WTC11 (cell line): ENCODE measurements around the gene DOK7. TPM values are rescaled to one million over a fixed set of nuclear protein-coding genes. Genes with fewer than 3 reads are reported as not detected.

Experiments
- ATAC-seq: fragments of 200-7000 bp; cut with Tn5 transposase; 2 replicates; pipeline ENCODE4 v1.10.0; 2021; ENCODE audit warnings: mild to moderate bottlenecking, moderate library complexity
- CTCF ChIA-PET: fragments of 300-600 bp; sonication (Branson Sonifier 250); formaldehyde crosslinking; loops from one replicate; lab custom pipeline; 2021; ENCODE audit warnings: antibody characterized with exemption; lab: Charles Lee
- POLR2A ChIA-PET: fragments of 350-600 bp; sonication (Branson Sonifier 250); formaldehyde crosslinking; loops from one replicate; lab custom pipeline; 2021; ENCODE audit warnings: antibody characterized with exemption; lab: Charles Lee
- DNase-seq: peaks from one replicate; pipeline ENCODE4 v3.0.0; 2021; ENCODE audit warnings: low spot score
- H3K27ac Mint-ChIP-seq: 2 replicates; pipeline ENCODE4 v1.8.0; 2021; ENCODE audit warnings: mixed read lengths
- H3K27me3 Mint-ChIP-seq: 2 replicates; pipeline ENCODE4 v1.8.0; 2021; ENCODE audit warnings: low read depth, mild to moderate bottlenecking, moderate library complexity, mixed read lengths
- H3K36me3 Mint-ChIP-seq: 2 replicates; pipeline ENCODE4 v1.8.0; 2021; ENCODE audit warnings: mixed read lengths
- H3K4me1 Mint-ChIP-seq: 2 replicates; pipeline ENCODE4 v1.8.0; 2022; ENCODE audit warnings: mixed read lengths
- H3K4me3 Mint-ChIP-seq: 2 replicates; pipeline ENCODE4 v1.8.0; 2021; ENCODE audit warnings: mild to moderate bottlenecking, moderate library complexity, mixed read lengths
- H3K9me3 Mint-ChIP-seq: 2 replicates; pipeline ENCODE4 v1.8.0; 2021; ENCODE audit warnings: mixed read lengths
- CBFB ChIP-seq: sonication (generic); formaldehyde crosslinking; IDR thresholded peaks from 2 replicates; pipeline ENCODE4 v1.8.1; 2022; ENCODE audit warnings: mild to moderate bottlenecking, low read depth, missing genetic modification reagents
- CREM ChIP-seq: sonication (generic); formaldehyde crosslinking; IDR thresholded peaks from 2 replicates; pipeline ENCODE4 v1.8.1; 2022; ENCODE audit warnings: mild to moderate bottlenecking, missing genetic modification reagents, moderate library complexity
- E2F4 ChIP-seq: sonication (generic); formaldehyde crosslinking; IDR thresholded peaks from 2 replicates; pipeline ENCODE4 v1.8.1; 2022; ENCODE audit warnings: low read depth, mild to moderate bottlenecking, moderate library complexity, missing genetic modification reagents, borderline replicate concordance
- ERG ChIP-seq: fragments of 250-450 bp; sonication (Bioruptor Pico); IDR thresholded peaks from 2 replicates; pipeline ENCODE4 v1.8.0; 2021; ENCODE audit warnings: mild to moderate bottlenecking
- ESRRA ChIP-seq: sonication (generic); formaldehyde crosslinking; IDR thresholded peaks from 2 replicates; pipeline ENCODE4 v1.8.1; 2022; ENCODE audit warnings: mild to moderate bottlenecking, missing genetic modification reagents, borderline replicate concordance
- ETV6 ChIP-seq: sonication (generic); formaldehyde crosslinking; IDR thresholded peaks from 2 replicates; pipeline ENCODE4 v1.8.1; 2022; ENCODE audit warnings: mild to moderate bottlenecking, missing genetic modification reagents
- FOXP1 ChIP-seq: sonication (generic); formaldehyde crosslinking; IDR thresholded peaks from 2 replicates; pipeline ENCODE4 v1.8.0; 2022; ENCODE audit warnings: missing genetic modification reagents, mild to moderate bottlenecking, moderate library complexity, borderline replicate concordance
- GABPB1 ChIP-seq: sonication (generic); formaldehyde crosslinking; IDR thresholded peaks from 2 replicates; pipeline ENCODE4 v1.8.1; 2023; ENCODE audit warnings: mild to moderate bottlenecking, missing genetic modification reagents
- GRHL2 ChIP-seq: fragments of 250-450 bp; sonication (Bioruptor Pico); IDR thresholded peaks from 2 replicates; pipeline ENCODE4 v1.8.0; 2022; ENCODE audit warnings: mild to moderate bottlenecking, moderate library complexity; ENCODE audit not compliant: insufficient replicate concordance, severe bottlenecking
- JUN ChIP-seq: sonication (generic); formaldehyde crosslinking; IDR thresholded peaks from 2 replicates; pipeline ENCODE4 v1.8.0; 2023; ENCODE audit warnings: mild to moderate bottlenecking, missing genetic modification reagents
- MYBL2 ChIP-seq: sonication (generic); formaldehyde crosslinking; IDR thresholded peaks from 2 replicates; pipeline ENCODE4 v1.8.1; 2023; ENCODE audit warnings: mild to moderate bottlenecking, moderate library complexity, missing genetic modification reagents
- NR1H2 ChIP-seq: sonication (generic); formaldehyde crosslinking; IDR thresholded peaks from 2 replicates; pipeline ENCODE4 v1.9.0; 2021; ENCODE audit warnings: mild to moderate bottlenecking, moderate library complexity, missing genetic modification reagents
- OVOL2 ChIP-seq: fragments of 250-450 bp; sonication (Bioruptor Pico); IDR thresholded peaks from 2 replicates; pipeline ENCODE4 v1.9.0; 2021; ENCODE audit warnings: mild to moderate bottlenecking, borderline replicate concordance
- PRRX2 ChIP-seq: fragments of 250-450 bp; sonication (Bioruptor Pico); IDR thresholded peaks from 2 replicates; pipeline ENCODE4 v1.8.0; 2021; ENCODE audit warnings: mild to moderate bottlenecking
- TEAD1 ChIP-seq: sonication (generic); formaldehyde crosslinking; IDR thresholded peaks from 2 replicates; pipeline ENCODE4 v1.8.0; 2022; ENCODE audit warnings: mild to moderate bottlenecking, missing genetic modification reagents
- ZNF317 ChIP-seq: sonication (generic); formaldehyde crosslinking; IDR thresholded peaks from 2 replicates; pipeline ENCODE4 v1.8.1; 2023; ENCODE audit warnings: low read depth, mild to moderate bottlenecking, moderate library complexity, missing genetic modification reagents, borderline replicate concordance
- ZNF396 ChIP-seq: fragments of 250-450 bp; sonication (Bioruptor Pico); IDR thresholded peaks from 2 replicates; pipeline ENCODE4 v1.8.0; 2021; ENCODE audit warnings: mild to moderate bottlenecking, moderate library complexity, borderline replicate concordance
- ZNF416 ChIP-seq: fragments of 250-450 bp; sonication (Bioruptor Pico); IDR thresholded peaks from 2 replicates; pipeline ENCODE4 v1.9.0; 2021; ENCODE audit warnings: mild to moderate bottlenecking, inconsistent platforms
- ZNF532 ChIP-seq: fragments of 250-450 bp; sonication (Bioruptor Pico); IDR thresholded peaks from 2 replicates; pipeline ENCODE4 v1.9.0; 2021; ENCODE audit warnings: mild to moderate bottlenecking, borderline replicate concordance
- ZNF671 ChIP-seq: fragments of 250-450 bp; sonication (Bioruptor Pico); IDR thresholded peaks from 2 replicates; pipeline ENCODE4 v1.8.0; 2021; ENCODE audit warnings: mild to moderate bottlenecking
- total RNA-seq: library from RNA; stranded (reverse); gene quantifications from 3 replicates; pipeline ENCODE4 v1.2.3, GENCODE V29; 2021
- TF ChIP-seq, protein P1 (sequence below): sonication (generic); formaldehyde crosslinking; IDR thresholded peaks from 2 replicates; pipeline ENCODE4 v1.8.0; 2023; ENCODE audit warnings: mild to moderate bottlenecking, missing genetic modification reagents
- TF ChIP-seq, protein P2 (sequence below): fragments of 250-450 bp; sonication (Bioruptor Pico); IDR thresholded peaks from 2 replicates; pipeline ENCODE4 v1.9.0; 2021; ENCODE audit warnings: mild to moderate bottlenecking
- TF ChIP-seq, protein P3 (sequence below): sonication (generic); formaldehyde crosslinking; IDR thresholded peaks from 2 replicates; pipeline ENCODE4 v1.8.0; 2022; ENCODE audit warnings: mild to moderate bottlenecking, missing genetic modification reagents
- TF ChIP-seq, protein P4 (sequence below): fragments of 200-600 bp; IDR thresholded peaks from 2 replicates; pipeline ENCODE4 v1.8.0; 2022; ENCODE audit warnings: antibody characterized with exemption

DOK7 gene
- total RNA-seq, 1 experiment from 2014 or later, result 0.22 TPM

DNA sequence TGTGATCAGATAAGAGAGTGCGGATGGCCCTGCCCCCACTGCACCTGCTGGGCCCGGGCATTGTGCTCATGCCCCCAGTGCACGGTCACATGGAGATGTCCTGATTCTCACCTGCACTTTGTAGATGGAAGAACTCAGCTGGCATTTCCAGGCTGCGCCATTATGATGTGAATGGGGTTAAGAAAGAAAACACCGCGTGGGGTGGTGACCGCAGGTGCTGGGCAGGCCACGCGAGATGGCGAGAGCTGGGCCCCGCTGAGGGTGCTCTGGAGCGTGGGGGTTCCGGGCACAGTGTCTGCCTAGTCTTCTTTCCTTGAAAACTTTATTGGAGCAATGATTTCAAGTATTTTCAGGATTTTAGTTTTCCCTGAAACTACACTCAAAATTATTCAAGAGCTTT is 39.2 kb upstream of the DOK7 start (continued):
- TF ChIP-seq, protein P1, sequence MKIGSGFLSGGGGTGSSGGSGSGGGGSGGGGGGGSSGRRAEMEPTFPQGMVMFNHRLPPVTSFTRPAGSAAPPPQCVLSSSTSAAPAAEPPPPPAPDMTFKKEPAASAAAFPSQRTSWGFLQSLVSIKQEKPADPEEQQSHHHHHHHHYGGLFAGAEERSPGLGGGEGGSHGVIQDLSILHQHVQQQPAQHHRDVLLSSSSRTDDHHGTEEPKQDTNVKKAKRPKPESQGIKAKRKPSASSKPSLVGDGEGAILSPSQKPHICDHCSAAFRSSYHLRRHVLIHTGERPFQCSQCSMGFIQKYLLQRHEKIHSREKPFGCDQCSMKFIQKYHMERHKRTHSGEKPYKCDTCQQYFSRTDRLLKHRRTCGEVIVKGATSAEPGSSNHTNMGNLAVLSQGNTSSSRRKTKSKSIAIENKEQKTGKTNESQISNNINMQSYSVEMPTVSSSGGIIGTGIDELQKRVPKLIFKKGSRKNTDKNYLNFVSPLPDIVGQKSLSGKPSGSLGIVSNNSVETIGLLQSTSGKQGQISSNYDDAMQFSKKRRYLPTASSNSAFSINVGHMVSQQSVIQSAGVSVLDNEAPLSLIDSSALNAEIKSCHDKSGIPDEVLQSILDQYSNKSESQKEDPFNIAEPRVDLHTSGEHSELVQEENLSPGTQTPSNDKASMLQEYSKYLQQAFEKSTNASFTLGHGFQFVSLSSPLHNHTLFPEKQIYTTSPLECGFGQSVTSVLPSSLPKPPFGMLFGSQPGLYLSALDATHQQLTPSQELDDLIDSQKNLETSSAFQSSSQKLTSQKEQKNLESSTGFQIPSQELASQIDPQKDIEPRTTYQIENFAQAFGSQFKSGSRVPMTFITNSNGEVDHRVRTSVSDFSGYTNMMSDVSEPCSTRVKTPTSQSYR (CRISPR knock-in tag), result no peak
- TF ChIP-seq E2F4 (CRISPR knock-in tag) (no peak), ZNF416 (CRISPR knock-in tag) (no peak), GRHL2 (CRISPR knock-in tag) (no peak), ZNF671 (CRISPR knock-in tag) (no peak), ZNF532 (CRISPR knock-in tag) (no peak), ERG (CRISPR knock-in tag) (no peak), MYBL2 (no peak), ESRRA (CRISPR knock-in tag) (no peak), ZNF396 (CRISPR knock-in tag) (no peak), GABPB1 (CRISPR knock-in tag) (no peak), TEAD1 (CRISPR knock-in tag) (no peak)
- TF ChIP-seq, protein P2, sequence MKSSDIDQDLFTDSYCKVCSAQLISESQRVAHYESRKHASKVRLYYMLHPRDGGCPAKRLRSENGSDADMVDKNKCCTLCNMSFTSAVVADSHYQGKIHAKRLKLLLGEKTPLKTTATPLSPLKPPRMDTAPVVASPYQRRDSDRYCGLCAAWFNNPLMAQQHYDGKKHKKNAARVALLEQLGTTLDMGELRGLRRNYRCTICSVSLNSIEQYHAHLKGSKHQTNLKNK (CRISPR knock-in tag), result no peak
- TF ChIP-seq, all 79 proteins: peak for 0

GRCh38 chr4:3424522-3425095 is 38.5 kb upstream of the DOK7 start:
- H3K4me3 Mint-ChIP-seq, result no peak overlapping the region
- POLR2A ChIA-PET, result no interaction called here
- CTCF ChIA-PET, result interaction anchor here (1.0 to 1.8 kb wide), 3 partner anchors 10 to 106 kb away, joined by 3 to 7 read pairs (median 6); no protein-coding TSS in a partner anchor
- DNase-seq, result no peak
- H3K9me3 Mint-ChIP-seq, result no peaks in the 10 kb centered on the region
- no peak overlapping the region for H3K27ac Mint-ChIP-seq
- ATAC-seq, result no peak
- H3K36me3 Mint-ChIP-seq, result no peaks in the 10 kb centered on the region
- H3K4me1 Mint-ChIP-seq, result no peaks in the 10 kb centered on the region
- H3K27me3 Mint-ChIP-seq, result no peaks in the 10 kb centered on the region
- TF ChIP-seq, protein P3, sequence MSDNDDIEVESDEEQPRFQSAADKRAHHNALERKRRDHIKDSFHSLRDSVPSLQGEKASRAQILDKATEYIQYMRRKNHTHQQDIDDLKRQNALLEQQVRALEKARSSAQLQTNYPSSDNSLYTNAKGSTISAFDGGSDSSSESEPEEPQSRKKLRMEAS (CRISPR knock-in tag), result no peak
- TF ChIP-seq CBFB (CRISPR knock-in tag) (no peak), JUN (CRISPR knock-in tag) (no peak), PRRX2 (CRISPR knock-in tag) (no peak), ZNF671 (CRISPR knock-in tag) (no peak), NR1H2 (no peak), CREM (no peak), OVOL2 (CRISPR knock-in tag) (no peak), FOXP1 (CRISPR knock-in tag) (no peak), ZNF317 (CRISPR knock-in tag) (no peak), ETV6 (CRISPR knock-in tag) (no peak)
- TF ChIP-seq, protein P4, sequence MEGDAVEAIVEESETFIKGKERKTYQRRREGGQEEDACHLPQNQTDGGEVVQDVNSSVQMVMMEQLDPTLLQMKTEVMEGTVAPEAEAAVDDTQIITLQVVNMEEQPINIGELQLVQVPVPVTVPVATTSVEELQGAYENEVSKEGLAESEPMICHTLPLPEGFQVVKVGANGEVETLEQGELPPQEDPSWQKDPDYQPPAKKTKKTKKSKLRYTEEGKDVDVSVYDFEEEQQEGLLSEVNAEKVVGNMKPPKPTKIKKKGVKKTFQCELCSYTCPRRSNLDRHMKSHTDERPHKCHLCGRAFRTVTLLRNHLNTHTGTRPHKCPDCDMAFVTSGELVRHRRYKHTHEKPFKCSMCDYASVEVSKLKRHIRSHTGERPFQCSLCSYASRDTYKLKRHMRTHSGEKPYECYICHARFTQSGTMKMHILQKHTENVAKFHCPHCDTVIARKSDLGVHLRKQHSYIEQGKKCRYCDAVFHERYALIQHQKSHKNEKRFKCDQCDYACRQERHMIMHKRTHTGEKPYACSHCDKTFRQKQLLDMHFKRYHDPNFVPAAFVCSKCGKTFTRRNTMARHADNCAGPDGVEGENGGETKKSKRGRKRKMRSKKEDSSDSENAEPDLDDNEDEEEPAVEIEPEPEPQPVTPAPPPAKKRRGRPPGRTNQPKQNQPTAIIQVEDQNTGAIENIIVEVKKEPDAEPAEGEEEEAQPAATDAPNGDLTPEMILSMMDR, result no peak
